SK-N-SH (cell line): ENCODE results near the gene AMPH.
"Not testable (repeated sequence)": the region's sequence is repeated elsewhere in the genome, so short reads cannot be mapped to it uniquely, and the experiment has no call there.

Source experiments
- CTCF ChIP-seq: fragments of 200-600 bp; sonication (generic); IDR thresholded peaks from 2 replicates; pipeline ENCODE4 v1.6.1; 2017; ENCODE audit warnings: antibody characterized with exemption, mild to moderate bottlenecking, moderate library complexity
- EP300 ChIP-seq, 2 experiments: IDR thresholded peaks; 2 replicates each; pipeline versions ENCODE4 v1.4.0 to v1.6.1; 2012; ENCODE audit warnings: borderline replicate concordance in 1 of 2, low read depth in 1 of 2, low read length in 1 of 2
- POLR2AphosphoS5 ChIP-seq: IDR thresholded peaks from 2 replicates; pipeline ENCODE4 v1.6.1; 2012; ENCODE audit warnings: low read depth, low read length
- RCOR1 ChIP-seq: fragments of 150-350 bp; IDR thresholded peaks from 2 replicates; pipeline ENCODE4 v1.6.1; 2017; ENCODE audit warnings: antibody characterized with exemption, low read length
- SIN3A ChIP-seq: IDR thresholded peaks from 2 replicates; pipeline ENCODE4 v1.6.1; 2012; ENCODE audit warnings: low read depth, mild to moderate bottlenecking, low read length, moderate library complexity, borderline replicate concordance
- TF ChIP-seq, protein P1 (sequence below): IDR thresholded peaks from 2 replicates; pipeline ENCODE4 v1.4.0; 2012; ENCODE audit warnings: low read depth

- TF ChIP-seq, protein P1, sequence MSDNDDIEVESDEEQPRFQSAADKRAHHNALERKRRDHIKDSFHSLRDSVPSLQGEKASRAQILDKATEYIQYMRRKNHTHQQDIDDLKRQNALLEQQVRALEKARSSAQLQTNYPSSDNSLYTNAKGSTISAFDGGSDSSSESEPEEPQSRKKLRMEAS = not testable (repeated sequence)
- not testable (repeated sequence) for TF ChIP-seq SIN3A; EP300 (IDR thresholded peaks at IDR 0.05; ENCODE audit: borderline replicate concordance in 1 of 2, low read depth in 1 of 2, low read length in 1 of 2); CTCF; POLR2AphosphoS5; RCOR1
These were observed 280.4 kb downstream of the AMPH start for GRCh38 chr7:38350777-38351176.
